Natural killer cell (primary cell): ENCODE results near the gene CT83. TPM values are rescaled to one million over a fixed set of nuclear protein-coding genes. Genes with fewer than 3 reads are reported as not detected.

ENCODE experiments used
- ATAC-seq, 3 donors: fragments of 150-1000 bp in 2 of 3; fragments of 200-7000 bp in 1 of 3; cut with Tn5 transposase; 1 replicate in 1 of 3; 2 replicates in 2 of 3; pipeline ENCODE4 v1.10.0; 2021; ENCODE audit warnings: mild to moderate bottlenecking in 2 of 3, moderate library complexity in 2 of 3
- DNase-seq, 2 donors: peaks; one replicate each; pipeline versions ENCODE4 v3.0.0 to v3.0.0-alpha.2; 2013 to 2021; ENCODE audit warnings: mixed read lengths in 1 of 2
- H3K27ac ChIP-seq: one replicate; pipeline ENCODE4 v1.5.1; 2013; ENCODE audit warnings: mild to moderate bottlenecking, low read length
- H3K27me3 ChIP-seq: one replicate; pipeline ENCODE4 v1.6.1; 2013; ENCODE audit warnings: low read length; ENCODE audit not compliant: control insufficient read depth, insufficient read depth
- H3K36me3 ChIP-seq: one replicate; pipeline ENCODE4 v1.6.1; 2013; ENCODE audit warnings: low read length; ENCODE audit not compliant: control insufficient read depth, insufficient read depth
- H3K4me1 ChIP-seq: one replicate; pipeline ENCODE4 v1.6.1; 2013; ENCODE audit warnings: low read length; ENCODE audit not compliant: control insufficient read depth, insufficient read depth
- H3K4me3 ChIP-seq: one replicate; pipeline ENCODE4 v1.5.1; 2013; ENCODE audit warnings: low read length
- H3K9me3 ChIP-seq: one replicate; pipeline ENCODE4 v1.6.1; 2013; ENCODE audit warnings: low read length; ENCODE audit not compliant: control insufficient read depth, insufficient read depth
- H3K27ac Mint-ChIP-seq, 2 donors: one replicate each; pipeline ENCODE4 v1.8.0; 2022; ENCODE audit warnings: mild to moderate bottlenecking in 2 of 2, mixed read lengths in 2 of 2, moderate library complexity in 1 of 2
- H3K27me3 Mint-ChIP-seq, 2 donors: one replicate each; pipeline ENCODE4 v1.8.0; 2022; ENCODE audit warnings: low read depth in 2 of 2, mixed read lengths in 2 of 2
- H3K36me3 Mint-ChIP-seq: one replicate; pipeline ENCODE4 v1.8.0; 2022; ENCODE audit warnings: mixed read lengths
- H3K4me1 Mint-ChIP-seq, 2 donors: one replicate each; pipeline ENCODE4 v1.8.0; 2022; ENCODE audit warnings: mixed read lengths in 2 of 2
- H3K4me3 Mint-ChIP-seq: one replicate; pipeline ENCODE4 v1.8.0; 2022; ENCODE audit warnings: mild to moderate bottlenecking, moderate library complexity, mixed read lengths
- H3K9me3 Mint-ChIP-seq, 2 donors: one replicate each; pipeline ENCODE4 v1.8.0; 2022; ENCODE audit warnings: mixed read lengths in 2 of 2
- CTCF ChIP-seq: fragments of 200-600 bp; IDR thresholded peaks from one replicate; pipeline ENCODE4 v1.8.0; 2022; ENCODE audit warnings: antibody characterized with exemption
- WGBS: methylation state at CpG from one replicate; pipeline ENCODE4 v1.1.7; 2013; ENCODE audit warnings: missing lambda C conversion rate; ENCODE audit not compliant: insufficient coverage; 5-methylcytosine and 5-hydroxymethylcytosine counted together
- intact Hi-C: fragments of 100-400 bp; cut with micrococcal nuclease; formaldehyde crosslinking; loops from one replicate; pipeline ENCODE4 v1.14.2; 2022
- total RNA-seq, 4 donors: library from RNA; stranded (reverse); fragments of 120-200 nt in 1 of 4; gene quantifications; one replicate each; pipeline versions ENCODE4 v1.2.3 to v1.2.4, GENCODE V29; 2013 to 2022

CT83 gene
- total RNA-seq, 3 donors from 2014 or later (not counting 1 experiment from before 2014, with no cell fraction given): not detected

GRCh38 chrX:116480059-116480458 is 17.3 kb upstream of the CT83 start:
- Mint-ChIP-seq H3K27me3 (no peaks in the 10 kb centered on the region), H3K27ac (no peak overlapping the region), H3K4me1 (no peaks in the 10 kb centered on the region), H3K9me3 (peaks cover 9 to 12% of the 10 kb centered on the region in 2 donors), H3K36me3 (no peaks in the 10 kb centered on the region), H3K4me3 (no peak overlapping the region)
- H3K4me3 ChIP-seq: no peak overlapping the region
- ATAC-seq (no peak), DNase-seq (no peak)
- intact Hi-C loops: no loop called here
- no CpG with 5 or more reads among the region's 2 CpGs for WGBS
- no peaks in the 10 kb centered on the region for H3K36me3 ChIP-seq
- H3K9me3 ChIP-seq: peaks cover 4% of the 10 kb centered on the region
- no peak overlapping the region for H3K27ac ChIP-seq
- TF ChIP-seq CTCF: no peak
- no peaks in the 10 kb centered on the region for H3K4me1 ChIP-seq
- H3K27me3 ChIP-seq: no peaks in the 10 kb centered on the region

GRCh38 chrX:116449156-116449555 is 13.6 kb downstream of the CT83 start:
- Mint-ChIP-seq H3K27me3 (no peaks in the 10 kb centered on the region), H3K4me3 (no peak overlapping the region), H3K27ac (no peak overlapping the region), H3K36me3 (no peaks in the 10 kb centered on the region), H3K9me3 (peaks cover 0 to 2% of the 10 kb centered on the region in 2 donors), H3K4me1 (no peaks in the 10 kb centered on the region)
- no peak overlapping the region for H3K4me3 ChIP-seq
- no peaks in the 10 kb centered on the region for H3K36me3 ChIP-seq
- DNase-seq: no peak
- WGBS: no CpG with 5 or more reads among the region's 2 CpGs
- H3K4me1 ChIP-seq: no peaks in the 10 kb centered on the region
- ATAC-seq: no peak
- intact Hi-C loops: no loop called here
- no peak overlapping the region for H3K27ac ChIP-seq
- H3K27me3 ChIP-seq: no peaks in the 10 kb centered on the region
- H3K9me3 ChIP-seq: no peaks in the 10 kb centered on the region
- no peak for TF ChIP-seq CTCF

- Histone ChIP-seq H3K4me1 (no peaks in the 10 kb centered on the region), H3K9me3 (no peaks in the 10 kb centered on the region), H3K27ac (no peak within 1 kb of the TSS), H3K36me3 (no peaks in the 10 kb centered on the region), H3K4me3 (no peak within 1 kb of the TSS), H3K27me3 (no peaks in the 10 kb centered on the region)
- DNase-seq (no peak), ATAC-seq (no peak)
- no peak within 1 kb of the TSS for H3K27ac Mint-ChIP-seq
- H3K4me1 Mint-ChIP-seq: no peaks in the 10 kb centered on the region
- H3K4me3 Mint-ChIP-seq: no peak within 1 kb of the TSS
- intact Hi-C loops: no loop called here
- H3K9me3 Mint-ChIP-seq: peaks cover 3 to 5% of the 10 kb centered on the region in 2 donors
- TF ChIP-seq CTCF: no peak
- H3K27me3 Mint-ChIP-seq: no peaks in the 10 kb centered on the region
- no peaks in the 10 kb centered on the region for H3K36me3 Mint-ChIP-seq
- 62% methylated on average over 8 of the region's 9 CpGs for WGBS
Measured at GRCh38 chrX:116436358-116436816, 26.4 kb downstream of the CT83 start, which contains the start of gene SLC6A14. TSS of gene SLC6A14 (plus strand) at chrX:116436606. CDS start at chrX:116436710, 104 bp downstream.

GRCh38 chrX:116435597-116435996 is 27.2 kb downstream of the CT83 start:
- no peak for TF ChIP-seq CTCF
- no peak overlapping the region for H3K27ac ChIP-seq
- intact Hi-C loops: no loop called here
- no peaks in the 10 kb centered on the region for H3K36me3 ChIP-seq
- H3K27ac Mint-ChIP-seq: no peak overlapping the region
- H3K36me3 Mint-ChIP-seq: no peaks in the 10 kb centered on the region
- no peak for DNase-seq
- H3K4me1 ChIP-seq: no peaks in the 10 kb centered on the region
- ATAC-seq: no peak
- H3K27me3 Mint-ChIP-seq: no peaks in the 10 kb centered on the region
- no peak overlapping the region for H3K4me3 Mint-ChIP-seq
- H3K9me3 ChIP-seq: no peaks in the 10 kb centered on the region
- no peak overlapping the region for H3K4me3 ChIP-seq
- no peaks in the 10 kb centered on the region for H3K27me3 ChIP-seq
- H3K9me3 Mint-ChIP-seq: peaks cover 3 to 5% of the 10 kb centered on the region in 2 donors
- no peaks in the 10 kb centered on the region for H3K4me1 Mint-ChIP-seq
